SK-MEL-5 (cell line): ENCODE measurements around the gene KIF21A. TPM values are rescaled to one million over a fixed set of nuclear protein-coding genes. Genes with fewer than 3 reads are reported as not detected.

ENCODE experiments used
- DNase-seq: peaks from one replicate; pipeline ENCODE4 v3.0.0-alpha.2; 2016; ENCODE audit warnings: low read depth, low spot score
- in situ Hi-C: cut with HindIII; loops from 2 replicates; pipeline ENCODE4 v1.10.0; 2016; ENCODE audit warnings: low sequenced_read_pairs, high pct_unique_total_duplicates, low pct_unique_long_range_greater_than_20kb
- total RNA-seq: library from RNA; depleted of rRNA; stranded (reverse); fragments of >200 nt; shearing (Covaris generic); gene quantifications from 2 replicates; pipeline ENCODE4 v1.2.3, GENCODE V29; 2014

KIF21A gene
- total RNA-seq, 1 experiment from 2014 or later: 20.2 TPM

DNA sequence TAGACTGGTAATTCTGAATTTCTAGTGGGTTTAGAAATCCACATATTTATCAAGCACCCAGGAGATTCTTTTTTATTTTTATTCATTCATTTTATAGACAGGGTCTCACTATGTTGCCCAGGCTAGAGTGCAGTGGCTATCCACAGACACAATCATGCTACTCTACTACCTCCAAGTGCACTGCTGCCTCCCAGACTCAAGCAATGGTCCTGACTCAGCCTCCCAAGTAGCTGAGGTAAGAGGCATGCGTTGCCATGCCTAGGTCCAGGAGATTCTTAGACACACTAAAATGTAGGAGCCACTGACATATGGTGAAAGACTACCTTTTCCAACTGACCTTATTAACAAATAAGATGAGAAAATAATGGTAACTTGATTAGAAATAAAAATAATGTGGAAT, 38.9 kb downstream of the KIF21A start:
- no peak for DNase-seq
- in situ Hi-C loops: no loop called here

DNA sequence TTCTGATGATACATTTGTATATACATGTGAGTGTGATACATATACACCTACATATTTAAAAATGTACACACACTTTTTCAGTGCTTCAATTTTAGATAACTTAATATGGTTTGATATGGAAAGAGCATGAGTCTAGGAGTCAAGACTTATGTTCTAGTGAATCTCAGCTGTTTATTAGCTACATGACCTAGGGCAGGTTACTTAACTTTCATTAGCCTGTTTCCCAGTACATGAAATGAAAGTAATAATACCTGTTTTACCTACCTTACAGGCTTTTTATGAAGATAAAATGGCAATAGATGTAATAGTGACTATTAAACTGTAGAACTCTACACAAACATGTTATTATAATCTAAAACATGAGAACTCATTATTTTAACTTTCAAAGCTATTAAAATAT, 39.5 kb downstream of the KIF21A start:
- DNase-seq: no peak
- in situ Hi-C loops: no loop called here

- in situ Hi-C loops: no loop called here
- no peak for DNase-seq
These were observed 40.0 kb downstream of the KIF21A start for GRCh38 chr12:39402922-39403321.

- in situ Hi-C loops: no loop called here
- no peak for DNase-seq
These were observed 41.5 kb downstream of the KIF21A start for GRCh38 chr12:39401459-39401858.

GRCh38 chr12:39395866-39396265, 47.1 kb downstream of the KIF21A start:
- DNase-seq: no peak
- in situ Hi-C loops: no loop called here

GRCh38 chr12:39393890-39394289, 49.0 kb downstream of the KIF21A start:
- in situ Hi-C loops: no loop called here
- no peak for DNase-seq

DNA sequence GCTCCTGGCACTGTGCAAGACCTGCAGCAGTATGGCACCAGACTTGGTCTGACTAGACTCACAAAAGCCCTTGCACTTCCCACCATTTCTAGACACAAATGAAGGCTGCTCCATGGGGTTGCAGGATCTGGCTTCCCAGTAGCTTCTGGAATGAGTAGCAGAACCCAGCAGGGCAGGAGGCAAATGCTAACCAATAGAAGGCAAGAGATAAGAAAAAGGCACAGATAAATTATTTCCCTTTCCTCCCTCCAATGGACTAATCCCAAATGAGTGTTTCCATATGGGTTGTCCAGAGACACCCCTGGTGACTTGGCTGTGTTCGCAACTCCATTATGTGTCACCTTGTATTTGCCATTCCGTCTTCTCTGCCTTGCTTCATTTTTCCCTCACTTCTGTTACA, 49.7 kb downstream of the KIF21A start:
- DNase-seq: no peak
- in situ Hi-C loops: no loop called here

GRCh38 chr12:39392154-39392925, 50.6 kb downstream of the KIF21A start:
- no peak for DNase-seq
- in situ Hi-C loops: no loop called here

- in situ Hi-C loops: no loop called here
- DNase-seq: no peak
These were observed 52.2 kb downstream of the KIF21A start for GRCh38 chr12:39390752-39391151.

GRCh38 chr12:39389399-39390150, 53.3 kb downstream of the KIF21A start:
- in situ Hi-C loops: no loop called here
- no peak for DNase-seq

DNA sequence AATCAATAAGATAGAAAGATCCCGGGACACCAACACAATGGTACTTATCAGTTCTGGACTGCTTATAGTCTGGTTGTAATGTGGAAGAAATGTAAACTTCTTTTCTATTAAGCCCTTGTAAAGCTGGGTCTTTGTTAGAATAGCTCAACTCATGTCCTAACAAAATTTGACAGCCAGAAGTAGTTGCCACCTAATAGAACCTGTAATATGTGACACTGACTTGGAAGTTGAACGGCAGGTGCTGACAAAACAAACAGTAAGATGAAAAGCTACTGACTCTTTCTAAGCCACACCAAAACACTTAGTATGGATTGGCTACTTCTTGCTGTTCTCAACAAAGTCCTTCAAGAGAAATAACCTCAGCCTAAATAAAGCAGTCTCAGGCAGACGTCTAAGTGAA, 56.6 kb downstream of the KIF21A start:
- no peak for DNase-seq
- in situ Hi-C loops: no loop called here

GRCh38 chr12:39383114-39383513, 59.8 kb downstream of the KIF21A start:
- no peak for DNase-seq

GRCh38 chr12:39380090-39380489, 62.8 kb downstream of the KIF21A start:
- in situ Hi-C loops: no loop called here
- DNase-seq: no peak

More at GRCh38 chr12:39383114-39383513, 59.8 kb downstream of the KIF21A start:
- in situ Hi-C loops: no loop called here

DNA sequence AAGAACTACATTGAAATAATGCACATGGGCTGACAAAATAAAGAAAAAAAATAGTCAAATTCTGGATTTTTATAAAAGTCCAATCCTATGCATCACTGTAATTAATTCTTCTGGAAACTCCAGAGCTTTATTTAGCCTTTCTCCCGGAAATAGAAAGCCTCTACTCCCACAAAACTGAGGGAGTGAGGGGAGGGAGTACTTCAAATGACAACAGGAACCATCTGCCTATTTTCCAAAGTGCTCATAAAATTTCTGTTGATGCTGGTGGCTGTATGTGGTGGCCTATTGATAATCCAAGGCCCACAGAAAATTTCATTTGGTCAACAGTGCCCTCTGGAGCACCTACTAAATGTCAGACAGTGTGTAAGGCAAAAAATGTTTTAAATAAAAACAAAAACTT, 64.6 kb downstream of the KIF21A start:
- in situ Hi-C loops: no loop called here
- DNase-seq: no peak

DNA sequence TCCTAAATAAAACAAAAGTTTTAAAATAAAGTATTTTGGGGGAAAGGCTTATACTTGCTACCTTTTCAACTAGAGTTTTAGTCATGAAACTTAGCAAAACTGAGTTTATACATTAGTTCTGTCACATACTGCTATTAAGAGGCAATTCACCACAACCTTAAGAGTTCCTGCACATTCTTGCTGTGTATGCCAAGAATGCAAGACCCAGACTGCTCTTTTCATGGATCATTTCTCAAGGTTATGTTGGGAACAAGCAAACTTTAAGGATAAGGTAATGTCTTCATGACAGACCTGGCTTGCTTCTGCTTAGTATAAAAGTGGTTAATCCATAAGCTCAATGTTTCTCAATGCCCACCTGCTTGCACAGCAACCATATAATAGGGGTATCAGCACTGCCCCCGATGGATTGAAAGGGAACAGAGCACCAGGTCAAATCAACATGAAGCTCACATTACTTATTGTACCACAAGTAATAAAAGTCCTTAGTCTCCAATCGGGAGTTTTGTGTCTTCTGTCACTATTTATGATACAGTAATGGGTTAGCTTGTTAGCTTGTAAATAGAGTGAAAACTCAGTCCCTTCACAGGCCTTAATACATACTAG, 67.6 kb downstream of the KIF21A start:
- in situ Hi-C loops: no loop called here
- peak; percentile 6 for DNase-seq

- DNase-seq: no peak
- in situ Hi-C loops: no loop called here
These were observed 70.0 kb downstream of the KIF21A start for GRCh38 chr12:39372929-39373328.

GRCh38 chr12:39372204-39372925, 70.6 kb downstream of the KIF21A start:
- no peak for DNase-seq
- in situ Hi-C loops: no loop called here

DNA sequence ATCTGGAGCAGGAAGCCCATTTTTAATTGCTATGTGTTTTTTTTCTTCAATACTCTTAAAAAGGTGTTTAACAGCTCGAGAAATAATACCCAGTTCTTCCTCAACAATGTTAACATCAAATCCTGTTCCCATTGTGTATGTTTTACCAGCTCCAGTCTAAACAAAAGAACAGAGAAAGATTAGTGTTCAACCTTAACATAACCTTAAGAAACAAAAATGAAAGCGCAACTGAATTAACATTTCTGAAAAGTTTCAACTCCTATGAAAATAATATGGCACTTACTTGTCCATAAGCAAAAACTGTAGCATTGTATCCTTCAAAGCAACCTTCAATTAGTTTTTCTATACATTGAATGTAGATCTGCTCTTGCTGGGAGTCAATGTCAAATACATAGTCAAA, 73.2 kb downstream of the KIF21A start:
- in situ Hi-C loops: no loop called here
- no peak for DNase-seq
